ENCODE data around the gene TBL3. TPM values are rescaled to one million over a fixed set of nuclear protein-coding genes. Genes with fewer than 3 reads are reported as not detected.
A peak's percentile ranks its signal among the peaks of the same experiment; 100 is the strongest.

TBL3 gene
- total RNA-seq, 4 donors from 2014 or later: 49.2 to 73.5 (median 57.2) TPM

DNA sequence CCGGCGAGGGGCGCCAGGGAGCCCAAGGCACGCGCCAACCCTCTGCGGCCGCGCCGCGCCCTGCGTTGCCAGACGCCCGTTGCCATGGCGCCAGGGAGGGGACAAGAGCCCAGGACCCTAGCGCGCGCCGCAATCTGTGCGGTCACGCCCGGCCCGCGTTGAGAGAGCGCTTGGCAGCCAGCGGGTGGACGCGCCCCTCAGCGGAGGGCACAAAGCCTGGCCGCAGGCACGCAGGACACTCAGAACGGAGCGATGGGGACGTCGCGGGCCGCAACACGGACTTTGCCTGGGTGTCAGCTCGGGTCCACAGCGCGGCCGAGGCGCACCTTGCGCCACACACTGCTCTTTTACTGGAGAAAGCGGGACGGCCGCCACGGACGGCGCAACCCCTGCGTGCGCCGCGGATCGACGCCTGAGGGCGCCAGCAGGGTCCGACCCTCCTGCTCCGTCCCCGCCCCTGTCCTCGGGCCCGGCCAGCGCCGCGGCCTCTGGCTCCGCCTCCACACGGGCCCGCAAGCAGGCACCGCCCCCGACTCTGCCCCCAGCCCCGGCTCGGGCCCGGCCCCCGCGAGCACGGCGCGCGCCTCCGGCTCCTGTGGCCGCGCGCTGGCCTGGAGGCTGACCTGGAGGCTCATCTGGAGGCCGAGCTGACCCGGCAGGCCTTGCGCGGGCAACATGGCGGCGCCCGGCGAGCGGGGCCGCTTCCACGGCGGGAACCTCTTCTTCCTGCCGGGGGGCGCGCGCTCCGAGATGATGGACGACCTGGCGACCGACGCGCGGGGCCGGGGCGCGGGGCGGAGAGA, 11.9 kb downstream of the TBL3 start, which contains the start of gene GFER:
GFER (plus strand) TSS at position 650 of the 803 bp plus-strand sequence; CDS start at position 676, 26 bp downstream.
- H3K9me3 ChIP-seq: no peaks in the 10 kb centered on the region
- peaks cover 19% of the 10 kb centered on the region for H3K27me3 ChIP-seq
- DNase-seq (ENCODE audit: low spot score in 2 of 2): peak; percentile 89 to 90
- 0% methylated on average over 3 of the region's 109 CpGs for WGBS
- TF ChIP-seq POLR2AphosphoS5 (IDR thresholded peaks at IDR 0.05) (peak in 2 of 3 donors; percentile 22 to 64), EP300 (IDR thresholded peaks at IDR 0.05) (no peak), POLR2A (IDR thresholded peaks at IDR 0.05) (no peak)
- TF ChIP-seq, protein P1, sequence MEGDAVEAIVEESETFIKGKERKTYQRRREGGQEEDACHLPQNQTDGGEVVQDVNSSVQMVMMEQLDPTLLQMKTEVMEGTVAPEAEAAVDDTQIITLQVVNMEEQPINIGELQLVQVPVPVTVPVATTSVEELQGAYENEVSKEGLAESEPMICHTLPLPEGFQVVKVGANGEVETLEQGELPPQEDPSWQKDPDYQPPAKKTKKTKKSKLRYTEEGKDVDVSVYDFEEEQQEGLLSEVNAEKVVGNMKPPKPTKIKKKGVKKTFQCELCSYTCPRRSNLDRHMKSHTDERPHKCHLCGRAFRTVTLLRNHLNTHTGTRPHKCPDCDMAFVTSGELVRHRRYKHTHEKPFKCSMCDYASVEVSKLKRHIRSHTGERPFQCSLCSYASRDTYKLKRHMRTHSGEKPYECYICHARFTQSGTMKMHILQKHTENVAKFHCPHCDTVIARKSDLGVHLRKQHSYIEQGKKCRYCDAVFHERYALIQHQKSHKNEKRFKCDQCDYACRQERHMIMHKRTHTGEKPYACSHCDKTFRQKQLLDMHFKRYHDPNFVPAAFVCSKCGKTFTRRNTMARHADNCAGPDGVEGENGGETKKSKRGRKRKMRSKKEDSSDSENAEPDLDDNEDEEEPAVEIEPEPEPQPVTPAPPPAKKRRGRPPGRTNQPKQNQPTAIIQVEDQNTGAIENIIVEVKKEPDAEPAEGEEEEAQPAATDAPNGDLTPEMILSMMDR (IDR thresholded peaks at IDR 0.05): peak in 1 of 2 donors; percentile 7
- peak within 1 kb of the TSS; percentile 74 for H3K4me3 ChIP-seq
- peak within 1 kb of the TSS; percentile 74 for H3K27ac ChIP-seq
- peaks cover 60% of the 10 kb centered on the region for H3K4me1 ChIP-seq
- peaks cover 12% of the 10 kb centered on the region for H3K36me3 ChIP-seq

GRCh38 chr16:1984347-1985225, 12.7 kb downstream of the TBL3 start:
- TF ChIP-seq EP300 (IDR thresholded peaks at IDR 0.05) (no peak), POLR2A (IDR thresholded peaks at IDR 0.05) (no peak), POLR2AphosphoS5 (IDR thresholded peaks at IDR 0.05) (no peak)
- TF ChIP-seq, protein P1 (IDR thresholded peaks at IDR 0.05): no peak
- H3K4me1 ChIP-seq: peaks cover 58% of the 10 kb centered on the region
- peaks cover 21% of the 10 kb centered on the region for H3K27me3 ChIP-seq

DNA sequence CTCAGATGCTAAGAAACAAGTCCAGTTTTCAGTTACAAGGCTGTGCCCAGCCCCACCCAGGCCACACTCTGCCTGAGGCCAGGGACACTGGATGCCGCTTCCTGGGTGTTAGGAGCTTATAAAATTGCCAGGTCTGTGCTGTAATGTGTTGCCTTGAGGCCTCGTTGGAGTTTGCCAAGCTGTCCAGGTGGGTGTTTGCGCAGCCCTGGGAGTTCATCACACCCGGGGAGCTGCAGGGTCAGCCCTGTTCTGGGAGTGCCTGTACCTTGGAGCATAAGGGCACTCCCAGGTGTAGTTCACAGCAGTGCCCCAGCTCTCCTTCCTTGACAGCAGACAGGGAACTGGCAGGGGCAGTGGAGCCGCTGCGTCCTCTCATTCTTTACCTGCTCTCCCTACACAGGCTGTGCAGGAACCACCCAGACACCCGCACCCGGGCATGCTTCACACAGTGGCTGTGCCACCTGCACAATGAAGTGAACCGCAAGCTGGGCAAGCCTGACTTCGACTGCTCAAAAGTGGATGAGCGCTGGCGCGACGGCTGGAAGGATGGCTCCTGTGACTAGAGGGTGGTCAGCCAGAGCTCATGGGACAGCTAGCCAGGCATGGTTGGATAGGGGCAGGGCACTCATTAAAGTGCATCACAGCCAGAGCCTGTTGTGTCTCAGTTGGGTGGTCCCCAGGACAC, 13.8 kb downstream of the TBL3 start:
- WGBS: 81% methylated on average over 13 of the region's 14 CpGs
- Histone ChIP-seq H3K27me3 (peaks cover 30% of the 10 kb centered on the region), H3K27ac (no peak overlapping the region), H3K4me1 (peaks cover 57% of the 10 kb centered on the region), H3K9me3 (no peaks in the 10 kb centered on the region), H3K4me3 (no peak overlapping the region), H3K36me3 (peaks cover 12% of the 10 kb centered on the region)
- no peak for TF ChIP-seq POLR2AphosphoS5 (IDR thresholded peaks at IDR 0.05)
- TF ChIP-seq, protein P1 (IDR thresholded peaks at IDR 0.05): no peak
- TF ChIP-seq POLR2A (IDR thresholded peaks at IDR 0.05): no peak
- TF ChIP-seq EP300 (IDR thresholded peaks at IDR 0.05): no peak
- DNase-seq (ENCODE audit: low spot score in 2 of 2): no peak

More at GRCh38 chr16:1984347-1985225, 12.7 kb downstream of the TBL3 start:
- H3K36me3 ChIP-seq: peaks cover 12% of the 10 kb centered on the region
- H3K4me3 ChIP-seq: peak overlapping the region; percentile 74
- peak overlapping the region; percentile 74 for H3K27ac ChIP-seq
- H3K9me3 ChIP-seq: no peaks in the 10 kb centered on the region
- WGBS: 19% methylated on average over 15 of the region's 58 CpGs
- DNase-seq (ENCODE audit: low spot score in 2 of 2): no peak

GRCh38 chr16:1987198-1987597, 15.3 kb downstream of the TBL3 start:
- TF ChIP-seq POLR2A (IDR thresholded peaks at IDR 0.05) (no peak), POLR2AphosphoS5 (IDR thresholded peaks at IDR 0.05) (no peak), EP300 (IDR thresholded peaks at IDR 0.05) (no peak)
- TF ChIP-seq, protein P1 (IDR thresholded peaks at IDR 0.05): no peak
- peaks cover 62% of the 10 kb centered on the region for H3K4me1 ChIP-seq
- 95% methylated on average over 9 of the region's 10 CpGs for WGBS
- no peaks in the 10 kb centered on the region for H3K9me3 ChIP-seq
- H3K36me3 ChIP-seq: peaks cover 12% of the 10 kb centered on the region
- H3K27ac ChIP-seq: no peak overlapping the region
- DNase-seq (ENCODE audit: low spot score in 2 of 2): no peak
- peaks cover 28% of the 10 kb centered on the region for H3K27me3 ChIP-seq
- H3K4me3 ChIP-seq: no peak overlapping the region

All from suprapubic skin (tissue), 4 donors.